H9 (cell line): ENCODE measurements around the gene ING5. TPM values are rescaled to one million over a fixed set of nuclear protein-coding genes. Genes with fewer than 3 reads are reported as not detected.
A peak's percentile ranks its signal among the peaks of the same experiment; 100 is the strongest.

Source experiments
- DNase-seq: peaks from one replicate; pipeline ENCODE4 v3.0.0-alpha.2; 2017
- H2AFZ ChIP-seq: one replicate; pipeline ENCODE4 v1.6.1; 2013; ENCODE audit warnings: mild to moderate bottlenecking, low read length, control low read depth, moderate library complexity
- H2AK5ac ChIP-seq: 2 replicates; pipeline ENCODE4 v1.6.1; 2013; ENCODE audit warnings: low read length, control low read depth, mixed read lengths; ENCODE audit not compliant: insufficient read length
- H2BK120ac ChIP-seq: one replicate; pipeline ENCODE4 v1.6.1; 2013; ENCODE audit warnings: low read depth, mild to moderate bottlenecking, low read length, control low read depth, inconsistent platforms; ENCODE audit not compliant: poor library complexity, severe bottlenecking
- H2BK12ac ChIP-seq: 2 replicates; pipeline ENCODE4 v1.6.1; 2013; ENCODE audit warnings: low read length, control low read depth, mixed read lengths, low read depth; ENCODE audit not compliant: insufficient read length
- H2BK15ac ChIP-seq: 2 replicates; pipeline ENCODE4 v1.6.1; 2013; ENCODE audit warnings: low read depth, low read length, control low read depth
- H2BK20ac ChIP-seq: one replicate; pipeline ENCODE4 v1.6.1; 2013; ENCODE audit warnings: low read depth, mild to moderate bottlenecking, low read length, control low read depth, inconsistent platforms; ENCODE audit not compliant: poor library complexity, severe bottlenecking
- H2BK5ac ChIP-seq: 2 replicates; pipeline ENCODE4 v1.6.1; 2013; ENCODE audit warnings: low read length, control low read depth, mixed read lengths; ENCODE audit not compliant: insufficient read length
- H3K14ac ChIP-seq: 2 replicates; pipeline ENCODE4 v1.6.1; 2013; ENCODE audit warnings: low read length, control low read depth; ENCODE audit not compliant: insufficient read depth
- H3K18ac ChIP-seq: 2 replicates; pipeline ENCODE4 v1.6.1; 2013; ENCODE audit warnings: low read depth, mild to moderate bottlenecking, mixed read lengths, low read length, control low read depth; ENCODE audit not compliant: insufficient read length
- H3K23ac ChIP-seq: 2 replicates; pipeline ENCODE4 v1.6.1; 2013; ENCODE audit warnings: low read length, control low read depth, mixed read lengths, low read depth; ENCODE audit not compliant: insufficient read length
- H3K23me2 ChIP-seq: 2 replicates; pipeline ENCODE4 v1.6.1; 2013; ENCODE audit warnings: low read depth, mild to moderate bottlenecking, mixed read lengths, low read length, control low read depth; ENCODE audit not compliant: insufficient read length, poor library complexity, severe bottlenecking
- H3K27ac ChIP-seq: 2 replicates; pipeline ENCODE4 v1.5.1; 2013; ENCODE audit warnings: low read length, control low read depth, mixed read lengths, low read depth; ENCODE audit not compliant: insufficient read length
- H3K27me3 ChIP-seq: 2 replicates; pipeline ENCODE4 v1.6.1; 2013; ENCODE audit warnings: low read length, control low read depth, inconsistent platforms; ENCODE audit not compliant: insufficient read depth
- H3K4ac ChIP-seq: 2 replicates; pipeline ENCODE4 v1.6.1; 2013; ENCODE audit warnings: low read depth, mild to moderate bottlenecking, control low read depth, inconsistent platforms, low read length, moderate library complexity
- H3K4me1 ChIP-seq: 2 replicates; pipeline ENCODE4 v1.6.1; 2013; ENCODE audit warnings: low read length, control low read depth, inconsistent platforms; ENCODE audit not compliant: insufficient read depth
- H3K4me2 ChIP-seq: 2 replicates; pipeline ENCODE4 v1.6.1; 2013; ENCODE audit warnings: low read length, control low read depth, mixed read lengths; ENCODE audit not compliant: insufficient read length, insufficient read depth
- H3K56ac ChIP-seq: 2 replicates; pipeline ENCODE4 v1.6.1; 2013; ENCODE audit warnings: low read depth, mild to moderate bottlenecking, mixed read lengths, low read length, control low read depth; ENCODE audit not compliant: insufficient read length
- H3K79me1 ChIP-seq: 2 replicates; pipeline ENCODE4 v1.6.1; 2013; ENCODE audit warnings: low read depth, mild to moderate bottlenecking, moderate library complexity, low read length, control low read depth, inconsistent platforms; ENCODE audit not compliant: insufficient read depth, poor library complexity, severe bottlenecking
- H3K79me2 ChIP-seq: 2 replicates; pipeline ENCODE4 v1.6.1; 2013; ENCODE audit warnings: low read length, control low read depth, inconsistent platforms; ENCODE audit not compliant: insufficient read depth
- H3K9ac ChIP-seq: 2 replicates; pipeline ENCODE4 v1.6.1; 2013; ENCODE audit warnings: low read length, control low read depth, mixed read lengths; ENCODE audit not compliant: insufficient read length; ENCODE audit errors: extremely low read depth
- H3K9me3 ChIP-seq: one replicate; pipeline ENCODE4 v1.6.1; 2013; ENCODE audit warnings: low read depth, low read length, inconsistent platforms; ENCODE audit not compliant: control insufficient read depth
- H3T11ph ChIP-seq: one replicate; pipeline ENCODE4 v1.6.1; 2013; ENCODE audit warnings: mild to moderate bottlenecking, low read length, control low read depth, inconsistent platforms
- H4K20me1 ChIP-seq: one replicate; pipeline ENCODE4 v1.6.1; 2013; ENCODE audit not compliant: control insufficient read depth, insufficient read length, insufficient read depth
- H4K5ac ChIP-seq: 2 replicates; pipeline ENCODE4 v1.6.1; 2013; ENCODE audit warnings: low read depth, mild to moderate bottlenecking, mixed read lengths, low read length, control low read depth; ENCODE audit not compliant: insufficient read length
- H4K8ac ChIP-seq: replicated peaks from 2 replicates; pipeline ENCODE4 v1.6.1; 2013; ENCODE audit warnings: low read length, control low read depth, mixed read lengths, low read depth; ENCODE audit not compliant: insufficient read length
- H4K91ac ChIP-seq: 2 replicates; pipeline ENCODE4 v1.6.1; 2013; ENCODE audit warnings: low read depth, mild to moderate bottlenecking, moderate library complexity, mixed read lengths, low read length, control low read depth; ENCODE audit not compliant: insufficient read length
- H3K27ac Mint-ChIP-seq, 3 experiments: 2 replicates in 2 of 3; 3 replicates in 1 of 3; pipeline ENCODE4 v1.8.0; 2020 to 2021; ENCODE audit warnings: mixed read lengths in 3 of 3, mild to moderate bottlenecking in 1 of 3, moderate library complexity in 1 of 3
- H3K27me3 Mint-ChIP-seq: 2 replicates; pipeline ENCODE4 v1.8.0; 2021; ENCODE audit warnings: low read depth, mild to moderate bottlenecking, moderate library complexity, mixed read lengths
- H3K36me3 Mint-ChIP-seq, 3 experiments: 2 replicates in 2 of 3; 3 replicates in 1 of 3; pipeline ENCODE4 v1.8.0; 2020 to 2021; ENCODE audit warnings: low read depth in 3 of 3, mixed read lengths in 3 of 3; ENCODE audit not compliant: insufficient read depth in 1 of 3
- H3K4me1 Mint-ChIP-seq, 2 experiments: 2 replicates each; pipeline ENCODE4 v1.8.0; 2020; ENCODE audit warnings: mixed read lengths in 2 of 2
- H3K4me3 Mint-ChIP-seq, 2 experiments: 2 replicates in 1 of 2; 3 replicates in 1 of 2; pipeline ENCODE4 v1.8.0; 2020 to 2021; ENCODE audit warnings: mild to moderate bottlenecking in 2 of 2, mixed read lengths in 2 of 2, moderate library complexity in 1 of 2
- H3K9me3 Mint-ChIP-seq, 2 experiments: 2 replicates in 1 of 2; 3 replicates in 1 of 2; pipeline ENCODE4 v1.8.0; 2020; ENCODE audit warnings: mild to moderate bottlenecking in 2 of 2, mixed read lengths in 2 of 2, moderate library complexity in 1 of 2
- WGBS: extraction: QIAGEN DNeasy Blood & Tissue Kit; methylation state at CpG from one replicate; pipeline ENCODE4 v1.1.7; 2013; ENCODE audit warnings: missing lambda C conversion rate, low lambda C conversion rate, mixed read lengths; ENCODE audit not compliant: insufficient read length; ENCODE audit errors: extremely low coverage; 5-methylcytosine and 5-hydroxymethylcytosine counted together
- total RNA-seq: library from RNA; stranded (reverse); gene quantifications from 2 replicates; pipeline ENCODE4 v1.2.1, GENCODE V29; 2021
- TF ChIP-seq, protein P1 (sequence below): fragments of 200-600 bp; sonication (generic); conservative IDR thresholded peaks from 3 replicates; pipeline ENCODE4 v1.8.0; 2021; ENCODE audit warnings: antibody characterized with exemption, mild to moderate bottlenecking

ING5 gene
- total RNA-seq, 1 experiment from 2014 or later = 66.0 TPM

DNA sequence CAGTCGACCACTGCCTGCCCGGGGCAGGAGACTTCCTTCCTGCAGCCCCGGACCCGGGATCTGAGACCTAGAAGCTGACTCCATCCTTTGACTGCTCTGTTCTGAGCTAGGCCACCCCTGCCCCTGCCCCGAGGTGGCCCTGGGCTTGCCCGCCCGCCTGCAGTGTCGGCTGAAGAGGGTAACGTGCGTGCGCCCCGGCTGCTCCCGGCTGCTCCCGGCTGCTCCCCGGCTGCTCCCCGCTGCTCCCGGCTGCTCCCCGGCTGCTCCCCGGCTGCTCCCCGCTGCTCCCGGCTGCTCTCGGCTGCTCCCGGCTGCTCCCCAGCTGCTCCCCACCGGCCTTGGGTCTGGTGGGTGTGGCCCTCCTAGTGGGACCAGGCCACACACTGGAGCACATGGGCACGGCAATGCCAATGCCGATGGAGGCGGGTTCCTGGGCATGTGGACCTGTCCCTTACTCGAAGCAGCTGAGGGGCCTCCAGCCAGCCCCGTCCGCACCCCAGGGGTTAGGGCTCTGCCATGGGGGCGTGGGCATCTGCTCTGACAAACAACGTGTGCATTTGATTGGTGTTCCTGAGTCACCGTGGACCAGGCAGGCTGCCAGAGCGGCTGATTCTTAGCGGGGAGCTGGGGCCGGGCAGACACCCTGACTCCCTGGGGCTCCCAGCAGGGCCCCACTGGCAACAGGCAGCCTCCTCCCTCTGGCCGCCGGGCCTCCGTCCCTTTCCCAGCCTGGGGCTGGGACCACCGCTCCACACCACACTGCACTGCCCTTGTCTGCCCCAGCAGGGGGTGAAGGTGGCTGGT lies 72.8 kb downstream of the ING5 start:
- WGBS = no CpG with 5 or more reads among the region's 40 CpGs
- Histone ChIP-seq H3K27ac (no peak overlapping the region), H3K9ac (no peak overlapping the region)

More for the DNA sequence above, 72.8 kb downstream of the ING5 start:
- peak; percentile 28 for DNase-seq
- Histone ChIP-seq H2AFZ (no peak overlapping the region), H4K5ac (no peak overlapping the region), H2BK12ac (no peak overlapping the region), H2BK20ac (no peak overlapping the region), H3K4ac (no peak overlapping the region), H2AK5ac (no peak overlapping the region), H3K27me3 (no peaks in the 10 kb centered on the region), H2BK120ac (no peak overlapping the region), H3K4me2 (no peak overlapping the region), H3K79me1 (no peaks in the 10 kb centered on the region), H3T11ph (no peak overlapping the region), H2BK15ac (no peak overlapping the region), H3K9me3 (no peaks in the 10 kb centered on the region), H3K79me2 (no peaks in the 10 kb centered on the region), H4K20me1 (no peaks in the 10 kb centered on the region), H3K23me2 (peaks cover 3% of the 10 kb centered on the region), H3K14ac (0 out of 2 replicates have a peak overlapping the region, but pooled peaks have one; percentile 37), H4K8ac (no peak overlapping the region), H3K18ac (peak overlapping the region; percentile 55), H3K4me1 (no peaks in the 10 kb centered on the region), H4K91ac (no peak overlapping the region), H3K56ac (no peak overlapping the region), H2BK5ac (no peak overlapping the region), H3K23ac (no peak overlapping the region)
- Mint-ChIP-seq H3K9me3 (peaks cover 10 to 11% of the 10 kb centered on the region in 2 experiments; a peak in 4 of 5 replicates), H3K27me3 (peaks cover 2% of the 10 kb centered on the region), H3K36me3 (peaks cover 2 to 7% (median 2%) of the 10 kb centered on the region in 3 experiments; a peak in 4 of 7 replicates), H3K27ac (no peak overlapping the region), H3K4me1 (peaks cover 30 to 56% of the 10 kb centered on the region in 2 experiments), H3K4me3 (no peak overlapping the region)
- TF ChIP-seq, protein P1, sequence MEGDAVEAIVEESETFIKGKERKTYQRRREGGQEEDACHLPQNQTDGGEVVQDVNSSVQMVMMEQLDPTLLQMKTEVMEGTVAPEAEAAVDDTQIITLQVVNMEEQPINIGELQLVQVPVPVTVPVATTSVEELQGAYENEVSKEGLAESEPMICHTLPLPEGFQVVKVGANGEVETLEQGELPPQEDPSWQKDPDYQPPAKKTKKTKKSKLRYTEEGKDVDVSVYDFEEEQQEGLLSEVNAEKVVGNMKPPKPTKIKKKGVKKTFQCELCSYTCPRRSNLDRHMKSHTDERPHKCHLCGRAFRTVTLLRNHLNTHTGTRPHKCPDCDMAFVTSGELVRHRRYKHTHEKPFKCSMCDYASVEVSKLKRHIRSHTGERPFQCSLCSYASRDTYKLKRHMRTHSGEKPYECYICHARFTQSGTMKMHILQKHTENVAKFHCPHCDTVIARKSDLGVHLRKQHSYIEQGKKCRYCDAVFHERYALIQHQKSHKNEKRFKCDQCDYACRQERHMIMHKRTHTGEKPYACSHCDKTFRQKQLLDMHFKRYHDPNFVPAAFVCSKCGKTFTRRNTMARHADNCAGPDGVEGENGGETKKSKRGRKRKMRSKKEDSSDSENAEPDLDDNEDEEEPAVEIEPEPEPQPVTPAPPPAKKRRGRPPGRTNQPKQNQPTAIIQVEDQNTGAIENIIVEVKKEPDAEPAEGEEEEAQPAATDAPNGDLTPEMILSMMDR = no peak
